ENCODE measurements around the gene IDE.

IDE gene

DNA sequence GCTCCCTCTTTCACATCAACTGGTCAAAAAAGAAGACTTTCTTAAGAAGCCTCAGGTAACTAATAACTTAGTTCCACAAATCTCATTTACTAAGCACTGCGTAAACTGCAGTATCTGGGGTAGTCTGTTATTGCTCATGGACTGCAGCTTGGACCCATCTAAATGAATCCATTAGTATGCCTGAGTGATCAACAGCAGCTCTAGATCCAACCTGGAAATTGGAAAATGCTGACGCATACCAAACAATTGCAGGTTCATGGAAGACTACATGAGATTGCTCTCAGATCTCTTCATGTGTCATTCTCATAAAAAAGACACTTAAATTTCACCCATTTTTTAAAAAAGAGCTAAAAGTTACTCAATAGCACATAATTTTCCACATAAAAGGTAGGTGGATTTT, 121.6 kb downstream of the IDE start:
- ATAC-seq = no peak
- TF ChIP-seq SNAI2 (CRISPR knock-in tag; IDR thresholded peaks at IDR 0.05) (no peak), PPARA (CRISPR knock-in tag; IDR thresholded peaks at IDR 0.05; ENCODE audit: borderline replicate concordance) (no peak), TCF4 (CRISPR knock-in tag; IDR thresholded peaks at IDR 0.05; ENCODE audit: borderline replicate concordance) (no peak), BACH2 (CRISPR knock-in tag; IDR thresholded peaks at IDR 0.05; ENCODE audit: borderline replicate concordance) (no peak)
- TF ChIP-seq, protein P1, sequence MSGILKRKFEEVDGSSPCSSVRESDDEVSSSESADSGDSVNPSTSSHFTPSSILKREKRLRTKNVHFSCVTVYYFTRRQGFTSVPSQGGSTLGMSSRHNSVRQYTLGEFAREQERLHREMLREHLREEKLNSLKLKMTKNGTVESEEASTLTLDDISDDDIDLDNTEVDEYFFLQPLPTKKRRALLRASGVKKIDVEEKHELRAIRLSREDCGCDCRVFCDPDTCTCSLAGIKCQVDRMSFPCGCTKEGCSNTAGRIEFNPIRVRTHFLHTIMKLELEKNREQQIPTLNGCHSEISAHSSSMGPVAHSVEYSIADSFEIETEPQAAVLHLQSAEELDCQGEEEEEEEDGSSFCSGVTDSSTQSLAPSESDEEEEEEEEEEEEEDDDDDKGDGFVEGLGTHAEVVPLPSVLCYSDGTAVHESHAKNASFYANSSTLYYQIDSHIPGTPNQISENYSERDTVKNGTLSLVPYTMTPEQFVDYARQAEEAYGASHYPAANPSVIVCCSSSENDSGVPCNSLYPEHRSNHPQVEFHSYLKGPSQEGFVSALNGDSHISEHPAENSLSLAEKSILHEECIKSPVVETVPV (CRISPR knock-in tag; IDR thresholded peaks at IDR 0.05) = no peak
- TF ChIP-seq, protein P2, sequence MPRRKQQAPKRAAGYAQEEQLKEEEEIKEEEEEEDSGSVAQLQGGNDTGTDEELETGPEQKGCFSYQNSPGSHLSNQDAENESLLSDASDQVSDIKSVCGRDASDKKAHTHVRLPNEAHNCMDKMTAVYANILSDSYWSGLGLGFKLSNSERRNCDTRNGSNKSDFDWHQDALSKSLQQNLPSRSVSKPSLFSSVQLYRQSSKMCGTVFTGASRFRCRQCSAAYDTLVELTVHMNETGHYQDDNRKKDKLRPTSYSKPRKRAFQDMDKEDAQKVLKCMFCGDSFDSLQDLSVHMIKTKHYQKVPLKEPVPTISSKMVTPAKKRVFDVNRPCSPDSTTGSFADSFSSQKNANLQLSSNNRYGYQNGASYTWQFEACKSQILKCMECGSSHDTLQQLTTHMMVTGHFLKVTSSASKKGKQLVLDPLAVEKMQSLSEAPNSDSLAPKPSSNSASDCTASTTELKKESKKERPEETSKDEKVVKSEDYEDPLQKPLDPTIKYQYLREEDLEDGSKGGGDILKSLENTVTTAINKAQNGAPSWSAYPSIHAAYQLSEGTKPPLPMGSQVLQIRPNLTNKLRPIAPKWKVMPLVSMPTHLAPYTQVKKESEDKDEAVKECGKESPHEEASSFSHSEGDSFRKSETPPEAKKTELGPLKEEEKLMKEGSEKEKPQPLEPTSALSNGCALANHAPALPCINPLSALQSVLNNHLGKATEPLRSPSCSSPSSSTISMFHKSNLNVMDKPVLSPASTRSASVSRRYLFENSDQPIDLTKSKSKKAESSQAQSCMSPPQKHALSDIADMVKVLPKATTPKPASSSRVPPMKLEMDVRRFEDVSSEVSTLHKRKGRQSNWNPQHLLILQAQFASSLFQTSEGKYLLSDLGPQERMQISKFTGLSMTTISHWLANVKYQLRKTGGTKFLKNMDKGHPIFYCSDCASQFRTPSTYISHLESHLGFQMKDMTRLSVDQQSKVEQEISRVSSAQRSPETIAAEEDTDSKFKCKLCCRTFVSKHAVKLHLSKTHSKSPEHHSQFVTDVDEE (CRISPR knock-in tag; IDR thresholded peaks at IDR 0.05) = no peak
- TF ChIP-seq, protein P3, sequence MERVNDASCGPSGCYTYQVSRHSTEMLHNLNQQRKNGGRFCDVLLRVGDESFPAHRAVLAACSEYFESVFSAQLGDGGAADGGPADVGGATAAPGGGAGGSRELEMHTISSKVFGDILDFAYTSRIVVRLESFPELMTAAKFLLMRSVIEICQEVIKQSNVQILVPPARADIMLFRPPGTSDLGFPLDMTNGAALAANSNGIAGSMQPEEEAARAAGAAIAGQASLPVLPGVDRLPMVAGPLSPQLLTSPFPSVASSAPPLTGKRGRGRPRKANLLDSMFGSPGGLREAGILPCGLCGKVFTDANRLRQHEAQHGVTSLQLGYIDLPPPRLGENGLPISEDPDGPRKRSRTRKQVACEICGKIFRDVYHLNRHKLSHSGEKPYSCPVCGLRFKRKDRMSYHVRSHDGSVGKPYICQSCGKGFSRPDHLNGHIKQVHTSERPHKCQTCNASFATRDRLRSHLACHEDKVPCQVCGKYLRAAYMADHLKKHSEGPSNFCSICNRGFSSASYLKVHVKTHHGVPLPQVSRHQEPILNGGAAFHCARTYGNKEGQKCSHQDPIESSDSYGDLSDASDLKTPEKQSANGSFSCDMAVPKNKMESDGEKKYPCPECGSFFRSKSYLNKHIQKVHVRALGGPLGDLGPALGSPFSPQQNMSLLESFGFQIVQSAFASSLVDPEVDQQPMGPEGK (CRISPR knock-in tag; IDR thresholded peaks at IDR 0.05; ENCODE audit: borderline replicate concordance) = no peak

DNA sequence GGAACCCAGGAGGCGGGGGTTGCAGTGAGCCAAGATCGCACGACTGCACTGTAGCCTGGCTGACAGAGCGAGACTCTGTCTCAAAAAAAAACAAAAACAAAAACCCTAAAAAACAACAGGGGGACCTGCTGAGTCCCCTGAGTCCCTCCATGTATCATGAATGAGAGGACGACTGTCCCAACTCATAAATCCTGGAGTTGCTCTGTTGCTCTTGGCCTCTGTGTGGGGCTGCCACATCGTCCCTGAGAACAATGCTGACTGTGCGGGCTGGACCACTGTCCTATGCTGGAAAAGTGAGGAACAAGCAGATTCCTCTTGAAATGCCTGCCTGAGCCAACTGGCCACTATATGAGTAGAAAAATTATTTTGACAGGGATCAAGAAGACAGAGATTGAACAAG, 122.5 kb downstream of the IDE start:
- TF ChIP-seq ZNF565 (CRISPR knock-in tag; conservative IDR thresholded peaks at IDR 0.05; ENCODE audit: low read depth) (no peak), RARB (CRISPR knock-in tag; IDR thresholded peaks at IDR 0.05) (no peak), BACH2 (CRISPR knock-in tag; IDR thresholded peaks at IDR 0.05; ENCODE audit: borderline replicate concordance) (no peak), ISL1 (CRISPR knock-in tag; IDR thresholded peaks at IDR 0.05) (no peak), ZNF8 (CRISPR knock-in tag; IDR thresholded peaks at IDR 0.05) (no peak), TOX (CRISPR knock-in tag; IDR thresholded peaks at IDR 0.05; ENCODE audit: borderline replicate concordance) (no peak)
- TF ChIP-seq, protein P2 (CRISPR knock-in tag; IDR thresholded peaks at IDR 0.05) = no peak
- TF ChIP-seq, protein P4, sequence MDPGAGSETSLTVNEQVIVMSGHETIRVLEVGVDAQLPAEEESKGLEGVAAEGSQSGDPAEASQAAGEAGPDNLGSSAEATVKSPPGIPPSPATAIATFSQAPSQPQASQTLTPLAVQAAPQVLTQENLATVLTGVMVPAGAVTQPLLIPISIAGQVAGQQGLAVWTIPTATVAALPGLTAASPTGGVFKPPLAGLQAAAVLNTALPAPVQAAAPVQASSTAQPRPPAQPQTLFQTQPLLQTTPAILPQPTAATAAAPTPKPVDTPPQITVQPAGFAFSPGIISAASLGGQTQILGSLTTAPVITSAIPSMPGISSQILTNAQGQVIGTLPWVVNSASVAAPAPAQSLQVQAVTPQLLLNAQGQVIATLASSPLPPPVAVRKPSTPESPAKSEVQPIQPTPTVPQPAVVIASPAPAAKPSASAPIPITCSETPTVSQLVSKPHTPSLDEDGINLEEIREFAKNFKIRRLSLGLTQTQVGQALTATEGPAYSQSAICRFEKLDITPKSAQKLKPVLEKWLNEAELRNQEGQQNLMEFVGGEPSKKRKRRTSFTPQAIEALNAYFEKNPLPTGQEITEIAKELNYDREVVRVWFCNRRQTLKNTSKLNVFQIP (CRISPR knock-in tag; IDR thresholded peaks at IDR 0.05; ENCODE audit: borderline replicate concordance, low read depth) = no peak
- TF ChIP-seq, protein P1 (CRISPR knock-in tag; IDR thresholded peaks at IDR 0.05) = no peak

DNA sequence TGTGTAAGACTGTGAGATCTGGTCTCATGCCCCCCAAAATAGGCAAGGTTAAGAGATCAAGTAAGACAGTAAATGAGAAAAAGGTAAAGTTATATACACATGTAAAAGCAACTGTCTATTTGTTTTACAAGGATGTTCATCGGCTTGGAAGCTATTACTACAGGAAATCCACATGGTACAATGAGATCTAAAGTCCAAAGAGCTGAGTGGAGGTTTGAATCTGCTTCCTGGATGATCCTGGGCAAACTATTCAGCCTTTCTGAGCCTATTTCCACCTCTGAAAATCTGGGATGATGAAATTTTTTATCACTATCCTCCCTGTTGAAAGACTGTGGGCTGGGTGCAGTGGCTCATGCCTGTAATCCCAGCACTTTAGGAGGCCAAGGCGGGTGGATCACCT, 123.0 kb downstream of the IDE start:
- ATAC-seq = no peak
- no peak for TF ChIP-seq GLIS3 (CRISPR knock-in tag; IDR thresholded peaks at IDR 0.05)
- TF ChIP-seq ESRRG (CRISPR knock-in tag; IDR thresholded peaks at IDR 0.05) = no peak
- no peak for TF ChIP-seq RARB (CRISPR knock-in tag; IDR thresholded peaks at IDR 0.05)
- TF ChIP-seq, protein P3 (CRISPR knock-in tag; IDR thresholded peaks at IDR 0.05; ENCODE audit: borderline replicate concordance) = no peak
- TF ChIP-seq, protein P2 (CRISPR knock-in tag; IDR thresholded peaks at IDR 0.05) = no peak
- TF ChIP-seq ARNTL (CRISPR knock-in tag; IDR thresholded peaks at IDR 0.05; ENCODE audit: borderline replicate concordance, low read depth) = no peak
- no peak for TF ChIP-seq ISL1 (CRISPR knock-in tag; IDR thresholded peaks at IDR 0.05)
- no peak for TF ChIP-seq TOX (CRISPR knock-in tag; IDR thresholded peaks at IDR 0.05; ENCODE audit: borderline replicate concordance)
- no peak for TF ChIP-seq ZNF565 (CRISPR knock-in tag; conservative IDR thresholded peaks at IDR 0.05; ENCODE audit: low read depth)
- TF ChIP-seq, protein P4 (CRISPR knock-in tag; IDR thresholded peaks at IDR 0.05; ENCODE audit: borderline replicate concordance, low read depth) = no peak

More for the DNA sequence above, 122.5 kb downstream of the IDE start:
- ATAC-seq = no peak

Data from SK-N-SH treated with all-trans-retinoic acid at 6 μM for 48 hours (cell line).